ENCODE results near the gene HM13.
A peak's percentile ranks its signal among the peaks of the same experiment; 100 is the strongest.

The HM13 gene

DNA sequence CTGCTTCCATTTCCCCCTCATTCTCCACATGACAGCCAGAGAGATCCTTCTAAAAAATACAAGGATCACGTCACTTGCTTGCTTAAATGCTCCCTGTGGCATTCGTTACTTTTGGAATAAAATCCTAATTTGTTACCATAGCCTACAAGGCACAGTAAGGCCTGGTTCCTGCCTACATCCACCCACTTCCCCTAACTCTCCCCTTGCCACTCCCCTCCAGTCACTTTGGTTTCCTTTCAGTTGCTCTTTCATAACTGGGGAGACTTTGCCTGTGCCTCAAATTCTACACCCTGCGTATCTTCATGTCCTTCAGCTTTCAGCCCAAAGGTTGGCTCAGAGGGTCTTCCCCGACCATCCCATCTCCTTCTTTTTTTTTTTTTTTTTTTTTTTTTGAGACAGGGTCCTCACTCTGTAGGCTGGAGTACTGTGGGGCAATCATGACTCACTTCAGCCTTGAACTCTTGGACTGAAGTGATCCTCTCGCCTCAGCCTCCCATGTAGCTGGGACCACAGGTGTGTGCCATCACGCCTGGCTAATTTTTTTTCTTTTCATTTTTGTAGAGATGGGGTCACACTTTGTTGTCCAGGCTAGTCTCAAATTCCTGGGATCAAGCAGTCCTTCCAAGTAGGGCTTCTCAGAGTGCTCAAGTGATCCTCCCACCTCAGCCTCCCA is 103.3 kb downstream of the HM13 start:
- Histone ChIP-seq H4K5ac (ENCODE audit: low read length) (no peak overlapping the region), H3K4me3 (ENCODE audit: low read length) (no peak overlapping the region), H3K4me2 (ENCODE audit: low read length) (no peak overlapping the region), H3K9ac (ENCODE audit: low read length) (no peak overlapping the region), H3K18ac (ENCODE audit: low read length) (no peak overlapping the region), H2BK5ac (ENCODE audit: low read length) (no peak overlapping the region), H3K4ac (ENCODE audit: low read depth, low read length) (no peak overlapping the region), H3K23ac (ENCODE audit: low read length) (no peak overlapping the region), H3K79me1 (ENCODE audit: low read length) (no peaks in the 10 kb centered on the region), H3K56ac (ENCODE audit: low read length) (no peak overlapping the region), H3K4me1 (ENCODE audit: control insufficient read depth, low read depth, low read length) (no peaks in the 10 kb centered on the region), H3K79me2 (ENCODE audit: control insufficient read depth, insufficient read depth, low read length) (no peaks in the 10 kb centered on the region), H3K27ac (ENCODE audit: low read depth, low read length) (no peak overlapping the region), H2BK120ac (ENCODE audit: low read depth, low read length) (no peak overlapping the region), H3K27me3 (ENCODE audit: insufficient read depth, low read length, poor library complexity) (no peaks in the 10 kb centered on the region), H3K36me3 (ENCODE audit: control insufficient read depth, insufficient read depth, low read length) (no peaks in the 10 kb centered on the region), H2BK15ac (replicated peaks; ENCODE audit: low read depth) (no peak overlapping the region), H2AK5ac (ENCODE audit: low read length) (no peak overlapping the region), H4K8ac (ENCODE audit: low read depth, low read length) (no peak overlapping the region)
- DNase-seq = no peak
- WGBS (ENCODE audit: extremely low coverage, insufficient coverage, low lambda C conversion rate) = no CpG with 5 or more reads among the region's 6 CpGs

Small RNAs within 50 kb of the gene (small RNA-seq; reads per million reads assigned to genes)
- 4.3 reads per million, percentile 65 among the genes with 10 or more reads in this experiment for gene MIR3193 (ENCODE audit: insufficient read depth)

Measured in mesendoderm (in vitro differentiated cells).